ENCODE data around the gene ACTN4.

The ACTN4 gene

DNA sequence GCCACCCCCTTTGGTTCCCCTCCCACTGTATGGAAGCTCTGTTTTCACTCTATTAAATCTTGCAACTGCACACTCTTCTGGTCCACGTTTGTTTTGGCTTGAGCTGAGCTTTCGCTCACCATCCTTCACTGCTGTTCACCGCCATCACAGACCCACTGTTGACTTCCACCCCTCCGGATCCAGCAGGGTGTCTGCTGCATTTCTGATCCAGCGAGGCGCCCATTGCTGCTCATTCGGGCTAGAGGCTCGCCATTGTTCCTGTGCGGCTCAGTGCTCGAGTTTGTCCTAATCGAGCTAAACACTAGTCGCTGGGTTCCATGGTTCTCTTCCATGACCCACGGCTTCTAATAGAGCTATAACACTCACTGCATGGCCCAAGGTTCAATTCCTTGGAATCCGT lies 42.7 kb downstream of the ACTN4 start:
- Histone ChIP-seq H3K9me3 (ENCODE audit: insufficient read depth, low read length, severe bottlenecking) (no peaks in the 10 kb centered on the region), H3K27ac (ENCODE audit: low read length) (no peak overlapping the region), H4K20me1 (ENCODE audit: insufficient read depth, low read length) (peaks cover 68% of the 10 kb centered on the region), H3K4me1 (ENCODE audit: insufficient read depth, low read length) (peaks cover 7% of the 10 kb centered on the region), H3K4me2 (ENCODE audit: insufficient read depth, low read length) (no peak overlapping the region), H3K27me3 (ENCODE audit: insufficient read depth, low read length, poor library complexity) (no peaks in the 10 kb centered on the region), H3K4me3 (ENCODE audit: low read depth in 1 of 2, low read length in 2 of 2) (no peak overlapping the region), H3K9ac (ENCODE audit: low read depth, low read length) (no peak overlapping the region), H3K79me2 (ENCODE audit: insufficient read depth, low read length) (peaks cover 93% of the 10 kb centered on the region), H3K36me3 (ENCODE audit: insufficient read depth, low read length) (peaks cover 15% of the 10 kb centered on the region), H2AFZ (ENCODE audit: low read depth, low read length) (no peak overlapping the region)
- DNase-seq (no peak), ATAC-seq (ENCODE audit: insufficient read depth, low read depth) (no peak)
- TF ChIP-seq EZH2 (IDR thresholded peaks at IDR 0.05; ENCODE audit: borderline replicate concordance, low read depth, low read length, severe bottlenecking), result no peak
- TF ChIP-seq, protein P1, sequence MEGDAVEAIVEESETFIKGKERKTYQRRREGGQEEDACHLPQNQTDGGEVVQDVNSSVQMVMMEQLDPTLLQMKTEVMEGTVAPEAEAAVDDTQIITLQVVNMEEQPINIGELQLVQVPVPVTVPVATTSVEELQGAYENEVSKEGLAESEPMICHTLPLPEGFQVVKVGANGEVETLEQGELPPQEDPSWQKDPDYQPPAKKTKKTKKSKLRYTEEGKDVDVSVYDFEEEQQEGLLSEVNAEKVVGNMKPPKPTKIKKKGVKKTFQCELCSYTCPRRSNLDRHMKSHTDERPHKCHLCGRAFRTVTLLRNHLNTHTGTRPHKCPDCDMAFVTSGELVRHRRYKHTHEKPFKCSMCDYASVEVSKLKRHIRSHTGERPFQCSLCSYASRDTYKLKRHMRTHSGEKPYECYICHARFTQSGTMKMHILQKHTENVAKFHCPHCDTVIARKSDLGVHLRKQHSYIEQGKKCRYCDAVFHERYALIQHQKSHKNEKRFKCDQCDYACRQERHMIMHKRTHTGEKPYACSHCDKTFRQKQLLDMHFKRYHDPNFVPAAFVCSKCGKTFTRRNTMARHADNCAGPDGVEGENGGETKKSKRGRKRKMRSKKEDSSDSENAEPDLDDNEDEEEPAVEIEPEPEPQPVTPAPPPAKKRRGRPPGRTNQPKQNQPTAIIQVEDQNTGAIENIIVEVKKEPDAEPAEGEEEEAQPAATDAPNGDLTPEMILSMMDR (IDR thresholded peaks at IDR 0.05; ENCODE audit: borderline replicate concordance, extremely low read depth, low read length, poor library complexity, severe bottlenecking), result no peak

- Histone ChIP-seq H3K4me2 (ENCODE audit: insufficient read depth, low read length) (no peak overlapping the region), H3K9ac (ENCODE audit: low read depth, low read length) (no peak overlapping the region)
These were observed 43.4 kb downstream of the ACTN4 start for GRCh38 chr19:38690832-38691231.

DNA sequence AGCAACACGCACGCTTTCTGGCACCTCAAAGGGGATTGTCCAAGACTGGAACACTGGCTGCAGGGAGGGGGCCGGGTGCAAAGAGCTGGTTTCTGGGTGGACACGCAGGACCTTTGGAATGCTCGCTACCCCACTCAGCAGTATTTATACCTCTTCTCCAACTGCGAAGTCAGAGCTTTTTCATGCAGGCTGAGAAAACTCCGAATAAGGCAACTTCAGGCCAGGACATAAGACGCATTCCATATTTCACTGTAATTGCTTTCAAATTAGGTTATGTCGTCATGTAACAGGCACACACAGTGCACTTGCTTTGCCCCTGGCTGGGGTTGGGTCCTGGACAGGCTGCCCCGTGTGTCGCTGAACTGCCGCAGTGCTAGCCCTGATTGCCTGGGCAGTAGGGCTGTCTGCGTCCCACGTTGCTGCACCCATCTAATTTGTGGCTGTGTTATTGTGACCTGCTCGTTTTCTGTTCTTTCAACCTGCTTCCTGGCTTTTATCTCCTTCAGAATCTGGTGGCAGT lies 44.5 kb downstream of the ACTN4 start:
- ATAC-seq (ENCODE audit: insufficient read depth, low read depth) (no peak), DNase-seq (no peak)
- Histone ChIP-seq H2AFZ (ENCODE audit: low read depth, low read length) (no peak overlapping the region), H3K9ac (ENCODE audit: low read depth, low read length) (no peak overlapping the region), H3K36me3 (ENCODE audit: insufficient read depth, low read length) (peaks cover 26% of the 10 kb centered on the region), H3K79me2 (ENCODE audit: insufficient read depth, low read length) (peaks cover 94% of the 10 kb centered on the region), H3K27me3 (ENCODE audit: insufficient read depth, low read length, poor library complexity) (no peaks in the 10 kb centered on the region), H3K4me1 (ENCODE audit: insufficient read depth, low read length) (peaks cover 7% of the 10 kb centered on the region), H3K27ac (ENCODE audit: low read length) (no peak overlapping the region), H4K20me1 (ENCODE audit: insufficient read depth, low read length) (peaks cover 68% of the 10 kb centered on the region), H3K4me2 (ENCODE audit: insufficient read depth, low read length) (no peak overlapping the region), H3K4me3 (ENCODE audit: low read depth in 1 of 2, low read length in 2 of 2) (no peak overlapping the region), H3K9me3 (ENCODE audit: insufficient read depth, low read length, severe bottlenecking) (no peaks in the 10 kb centered on the region)
- TF ChIP-seq, protein P1 (IDR thresholded peaks at IDR 0.05; ENCODE audit: borderline replicate concordance, extremely low read depth, low read length, poor library complexity, severe bottlenecking), result no peak
- TF ChIP-seq EZH2 (IDR thresholded peaks at IDR 0.05; ENCODE audit: borderline replicate concordance, low read depth, low read length, severe bottlenecking), result no peak

More at GRCh38 chr19:38690832-38691231, 43.4 kb downstream of the ACTN4 start:
- H4K20me1 ChIP-seq (ENCODE audit: insufficient read depth, low read length), result peaks cover 68% of the 10 kb centered on the region
- no peaks in the 10 kb centered on the region for H3K9me3 ChIP-seq (ENCODE audit: insufficient read depth, low read length, severe bottlenecking)
- ATAC-seq (ENCODE audit: insufficient read depth, low read depth) (no peak), DNase-seq (no peak)
- H3K4me1 ChIP-seq (ENCODE audit: insufficient read depth, low read length), result peaks cover 7% of the 10 kb centered on the region
- no peak for TF ChIP-seq EZH2 (IDR thresholded peaks at IDR 0.05; ENCODE audit: borderline replicate concordance, low read depth, low read length, severe bottlenecking)
- TF ChIP-seq, protein P1 (IDR thresholded peaks at IDR 0.05; ENCODE audit: borderline replicate concordance, extremely low read depth, low read length, poor library complexity, severe bottlenecking), result no peak
- H3K79me2 ChIP-seq (ENCODE audit: insufficient read depth, low read length), result peaks cover 93% of the 10 kb centered on the region
- H2AFZ ChIP-seq (ENCODE audit: low read depth, low read length), result no peak overlapping the region
- no peak overlapping the region for H3K27ac ChIP-seq (ENCODE audit: low read length)
- no peaks in the 10 kb centered on the region for H3K27me3 ChIP-seq (ENCODE audit: insufficient read depth, low read length, poor library complexity)
- H3K36me3 ChIP-seq (ENCODE audit: insufficient read depth, low read length), result peaks cover 21% of the 10 kb centered on the region
- H3K4me3 ChIP-seq (ENCODE audit: low read depth in 1 of 2, low read length in 2 of 2), result no peak overlapping the region

Measured in DND-41 (cell line).